Activated T-helper 2 cell treated with anti-CD3 and anti-CD28 coated beads, Interferon-gamma antibody, Interleukin-2, Interleukin-4, amounts not matched to agents 10 μg/mL and 5 μg/mL and 100 μg/mL, durations not matched to agents 14 hours and 24 hours and 36 hours (primary cell): ENCODE measurements around the gene SLC9A3. TPM values are rescaled to one million over a fixed set of nuclear protein-coding genes. Genes with fewer than 3 reads are reported as not detected.

Experiments used
- DNase-seq: peaks from one replicate; pipeline ENCODE4 v3.0.0; 2021; ENCODE audit warnings: low spot score
- H3K27ac Mint-ChIP-seq: one replicate; pipeline ENCODE4 v1.8.0; 2021; ENCODE audit warnings: mixed read lengths
- H3K27me3 Mint-ChIP-seq: one replicate; pipeline ENCODE4 v1.8.0; 2021; ENCODE audit warnings: low read depth, mixed read lengths
- H3K36me3 Mint-ChIP-seq: one replicate; pipeline ENCODE4 v1.8.0; 2021; ENCODE audit warnings: low read depth, mixed read lengths
- H3K4me1 Mint-ChIP-seq: one replicate; pipeline ENCODE4 v1.8.0; 2021; ENCODE audit warnings: low read depth, mixed read lengths
- H3K4me3 Mint-ChIP-seq: one replicate; pipeline ENCODE4 v1.8.0; 2021; ENCODE audit warnings: low read depth, mild to moderate bottlenecking, moderate library complexity, mixed read lengths
- H3K9me3 Mint-ChIP-seq: one replicate; pipeline ENCODE4 v1.8.0; 2021; ENCODE audit warnings: mixed read lengths
- intact Hi-C: fragments of 100-400 bp; cut with micrococcal nuclease; formaldehyde crosslinking; loops from one replicate; pipeline ENCODE4 v1.15.1; 2023
- total RNA-seq: library from RNA; stranded (reverse); gene quantifications from 2 replicates; pipeline ENCODE4 v1.2.3, GENCODE V29; 2022

The SLC9A3 gene
- total RNA-seq, 1 donor from 2014 or later, result 2.4 TPM

DNA sequence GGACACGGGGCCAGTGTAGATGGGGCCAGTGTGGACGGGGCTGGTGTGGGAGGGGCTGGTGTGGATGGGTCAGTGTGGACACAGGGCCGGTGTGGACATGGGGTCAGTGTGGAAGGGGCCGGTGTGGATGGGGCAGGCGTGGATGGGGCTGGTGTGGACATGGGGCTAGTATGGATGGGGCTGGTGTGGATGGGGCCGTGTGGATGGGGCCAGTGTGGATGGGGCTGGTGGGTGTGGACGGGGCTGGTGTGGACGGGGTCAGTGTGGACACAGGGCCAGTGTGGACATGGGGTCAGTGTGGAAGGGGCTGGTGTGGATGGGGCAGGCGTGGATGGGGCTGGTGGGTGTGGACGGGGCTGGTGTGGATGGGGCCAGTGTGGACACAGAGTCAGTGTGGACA, 23.8 kb downstream of the SLC9A3 start:
- Mint-ChIP-seq H3K9me3 (no peaks in the 10 kb centered on the region), H3K27ac (no peak overlapping the region), H3K4me3 (no peak overlapping the region), H3K4me1 (no peaks in the 10 kb centered on the region), H3K27me3 (peaks cover 5% of the 10 kb centered on the region), H3K36me3 (no peaks in the 10 kb centered on the region)
- no peak for DNase-seq
- intact Hi-C loops, result no loop called here

DNA sequence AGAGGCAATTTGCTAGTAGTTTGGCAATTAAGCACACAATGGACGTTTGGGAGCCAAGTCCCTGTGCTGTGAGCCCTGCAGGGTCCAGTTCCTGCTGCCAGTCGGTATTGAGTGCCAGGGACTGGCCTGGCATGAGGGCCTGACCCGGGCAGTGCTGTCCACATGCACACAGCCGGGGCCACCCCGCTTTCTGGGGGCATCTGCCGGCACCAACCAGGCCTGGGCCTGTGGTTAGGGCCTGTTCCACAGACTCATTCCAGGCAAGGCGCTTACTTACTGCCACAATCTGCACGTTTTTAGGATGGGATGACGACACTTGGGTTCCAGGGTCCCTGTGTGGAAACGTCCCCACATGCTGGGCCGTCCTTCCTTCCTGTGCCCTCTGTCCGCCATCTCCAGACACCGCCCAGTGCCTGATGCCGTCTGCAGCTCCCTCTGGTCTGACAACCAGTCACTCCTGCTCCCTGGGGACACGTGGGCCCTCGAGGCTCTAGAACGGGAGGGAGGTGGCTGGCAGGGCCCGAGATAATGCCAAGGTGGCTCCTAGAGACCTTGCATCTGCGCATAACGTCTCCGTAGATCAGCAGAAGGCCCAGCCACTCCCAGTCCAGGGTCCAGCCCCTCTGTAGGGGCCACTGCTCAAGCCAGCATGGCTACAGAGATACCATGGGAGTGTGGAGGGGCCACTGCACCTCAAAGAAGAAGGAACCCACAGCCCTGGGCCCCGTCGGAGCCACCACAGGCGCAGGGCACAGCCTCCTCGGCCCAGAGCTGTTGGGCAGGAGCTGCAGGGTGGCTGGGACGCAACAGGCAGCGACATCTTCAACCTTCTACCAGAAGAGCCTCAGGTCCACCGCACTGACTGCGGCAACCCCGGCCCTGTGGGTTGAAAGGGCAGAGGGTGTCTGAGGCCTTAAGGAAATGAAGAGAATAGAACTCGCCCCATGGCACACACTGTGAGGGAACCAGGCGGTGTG, 24.7 kb downstream of the SLC9A3 start:
- H3K27me3 Mint-ChIP-seq, result peaks cover 5% of the 10 kb centered on the region
- H3K9me3 Mint-ChIP-seq, result no peaks in the 10 kb centered on the region
- intact Hi-C loops, result no loop called here

GRCh38 chr5:497871-498509, 26.3 kb downstream of the SLC9A3 start:
- H3K27ac Mint-ChIP-seq, result no peak overlapping the region
- H3K27me3 Mint-ChIP-seq, result peaks cover 4% of the 10 kb centered on the region
- H3K36me3 Mint-ChIP-seq, result no peaks in the 10 kb centered on the region
- intact Hi-C loops, result no loop called here
- no peak overlapping the region for H3K4me3 Mint-ChIP-seq
- DNase-seq, result no peak
- H3K4me1 Mint-ChIP-seq, result no peaks in the 10 kb centered on the region
- no peaks in the 10 kb centered on the region for H3K9me3 Mint-ChIP-seq

More for the DNA sequence above, 24.7 kb downstream of the SLC9A3 start:
- Mint-ChIP-seq H3K4me1 (no peaks in the 10 kb centered on the region), H3K36me3 (no peaks in the 10 kb centered on the region), H3K27ac (no peak overlapping the region), H3K4me3 (no peak overlapping the region)
- no peak for DNase-seq

GRCh38 chr5:497090-497700, 27.1 kb downstream of the SLC9A3 start:
- Mint-ChIP-seq H3K27me3 (no peaks in the 10 kb centered on the region), H3K36me3 (no peaks in the 10 kb centered on the region), H3K4me3 (no peak overlapping the region), H3K9me3 (no peaks in the 10 kb centered on the region), H3K27ac (no peak overlapping the region), H3K4me1 (no peaks in the 10 kb centered on the region)
- DNase-seq, result no peak
- intact Hi-C loops, result no loop called here

DNA sequence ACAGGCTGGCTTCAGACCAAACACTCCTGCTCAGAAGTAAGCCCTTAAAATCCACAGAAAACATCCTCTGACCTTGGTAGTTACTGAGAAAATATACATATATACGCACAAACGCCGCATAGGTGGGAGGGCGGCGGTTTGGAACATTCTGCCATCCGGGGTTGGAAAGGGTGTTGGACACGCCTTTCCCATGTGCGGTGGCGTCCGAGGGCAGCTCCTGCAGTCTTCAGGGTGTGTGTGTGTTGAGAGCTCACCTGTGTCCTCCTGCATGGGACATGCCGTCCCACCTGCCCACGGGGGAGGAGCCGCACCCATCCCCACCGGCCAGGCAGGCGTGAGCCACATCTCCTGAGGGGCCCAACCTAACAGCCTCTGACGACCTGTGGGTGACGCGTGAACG, 28.2 kb downstream of the SLC9A3 start:
- Mint-ChIP-seq H3K36me3 (no peaks in the 10 kb centered on the region), H3K9me3 (no peaks in the 10 kb centered on the region), H3K27ac (no peak overlapping the region), H3K4me1 (no peaks in the 10 kb centered on the region), H3K4me3 (no peak overlapping the region), H3K27me3 (no peaks in the 10 kb centered on the region)
- no peak for DNase-seq
- intact Hi-C loops, result no loop called here

DNA sequence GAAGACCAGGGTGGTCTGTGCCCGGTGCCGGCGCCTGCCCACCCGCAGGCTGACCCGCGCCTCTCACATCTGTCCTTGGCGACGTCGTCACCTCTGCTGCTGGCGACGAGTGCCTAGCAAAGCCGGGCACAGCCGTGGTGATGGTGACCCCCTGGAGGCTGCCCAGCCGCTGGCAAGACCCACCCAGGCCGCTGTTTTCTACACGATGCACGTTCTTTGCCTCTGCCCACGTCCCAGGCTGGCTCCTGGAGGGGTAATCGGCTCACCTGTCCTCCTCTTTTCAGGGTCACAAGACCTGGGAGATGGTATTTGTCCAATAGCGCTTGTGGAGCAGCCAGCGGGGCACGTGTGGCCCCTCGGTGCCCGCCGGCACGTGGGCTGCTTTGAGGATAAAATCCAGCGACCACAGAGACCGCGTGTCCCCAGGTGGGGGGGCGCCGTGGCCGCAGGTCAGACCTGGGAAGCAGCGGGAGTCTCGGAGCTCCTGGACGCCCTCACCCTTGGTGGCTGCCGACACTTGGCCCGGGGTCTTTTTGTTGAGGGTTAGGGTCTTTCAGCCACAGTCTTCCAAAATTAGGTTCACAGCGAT, 29.5 kb downstream of the SLC9A3 start:
- H3K36me3 Mint-ChIP-seq, result no peaks in the 10 kb centered on the region
- no peaks in the 10 kb centered on the region for H3K4me1 Mint-ChIP-seq
- intact Hi-C loops, result no loop called here
- DNase-seq, result no peak
- no peaks in the 10 kb centered on the region for H3K27me3 Mint-ChIP-seq
- no peak overlapping the region for H3K4me3 Mint-ChIP-seq
- H3K27ac Mint-ChIP-seq, result no peak overlapping the region
- H3K9me3 Mint-ChIP-seq, result no peaks in the 10 kb centered on the region

GRCh38 chr5:493758-494157, 30.5 kb downstream of the SLC9A3 start:
- Mint-ChIP-seq H3K4me3 (no peak overlapping the region), H3K4me1 (no peaks in the 10 kb centered on the region), H3K27ac (no peak overlapping the region), H3K36me3 (no peaks in the 10 kb centered on the region), H3K9me3 (no peaks in the 10 kb centered on the region), H3K27me3 (no peaks in the 10 kb centered on the region)
- DNase-seq, result no peak
- intact Hi-C loops, result no loop called here

DNA sequence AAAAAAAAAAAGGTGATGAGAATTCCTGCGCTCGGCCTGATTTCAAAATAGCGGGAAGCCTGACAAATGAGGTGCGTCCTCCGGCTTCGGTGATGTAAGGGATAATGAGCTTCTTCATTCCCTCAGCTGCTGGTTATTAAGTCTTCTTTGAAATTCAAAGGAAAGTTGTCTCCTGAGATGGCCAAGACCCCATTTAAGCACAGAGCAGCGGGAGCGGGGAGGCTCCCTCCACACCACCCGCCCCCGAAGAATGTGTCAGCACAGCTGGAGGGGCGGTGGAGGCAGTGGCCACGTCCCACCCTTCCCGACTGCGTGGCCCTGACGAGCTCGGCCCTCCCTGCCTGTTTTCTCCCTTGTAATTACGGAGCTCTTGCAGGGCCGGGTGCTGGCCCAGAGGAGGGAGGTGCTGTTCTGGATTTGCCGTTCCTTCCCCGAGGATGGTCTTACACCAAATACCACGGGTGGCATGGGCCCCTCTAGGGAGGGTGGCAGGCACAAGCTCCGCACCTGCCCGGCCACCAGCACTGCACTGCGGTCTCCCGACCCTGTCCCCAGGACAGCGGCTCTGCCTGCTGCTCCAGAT, 31.0 kb downstream of the SLC9A3 start:
- no peaks in the 10 kb centered on the region for H3K36me3 Mint-ChIP-seq

GRCh38 chr5:492314-492893, 31.8 kb downstream of the SLC9A3 start:
- H3K36me3 Mint-ChIP-seq, result no peaks in the 10 kb centered on the region
- no peaks in the 10 kb centered on the region for H3K4me1 Mint-ChIP-seq
- intact Hi-C loops, result no loop called here

More for the DNA sequence above, 31.0 kb downstream of the SLC9A3 start:
- Mint-ChIP-seq H3K4me1 (no peaks in the 10 kb centered on the region), H3K27me3 (no peaks in the 10 kb centered on the region), H3K4me3 (no peak overlapping the region), H3K27ac (no peak overlapping the region), H3K9me3 (no peaks in the 10 kb centered on the region)
- intact Hi-C loops, result no loop called here
- DNase-seq, result no peak

GRCh38 chr5:491856-492155, 32.4 kb downstream of the SLC9A3 start:
- intact Hi-C loops, result no loop called here
- no peak for DNase-seq
- H3K9me3 Mint-ChIP-seq, result no peaks in the 10 kb centered on the region
- H3K27ac Mint-ChIP-seq, result no peak overlapping the region
- no peaks in the 10 kb centered on the region for H3K36me3 Mint-ChIP-seq
- no peak overlapping the region for H3K4me3 Mint-ChIP-seq
- H3K4me1 Mint-ChIP-seq, result no peaks in the 10 kb centered on the region
- H3K27me3 Mint-ChIP-seq, result no peaks in the 10 kb centered on the region

More at GRCh38 chr5:492314-492893, 31.8 kb downstream of the SLC9A3 start:
- Mint-ChIP-seq H3K9me3 (no peaks in the 10 kb centered on the region), H3K27me3 (no peaks in the 10 kb centered on the region), H3K4me3 (no peak overlapping the region), H3K27ac (no peak overlapping the region)
- no peak for DNase-seq

- intact Hi-C loops, result no loop called here
- Mint-ChIP-seq H3K4me3 (no peak overlapping the region), H3K27me3 (no peaks in the 10 kb centered on the region), H3K36me3 (no peaks in the 10 kb centered on the region), H3K9me3 (no peaks in the 10 kb centered on the region), H3K27ac (no peak overlapping the region), H3K4me1 (no peaks in the 10 kb centered on the region)
- DNase-seq, result no peak
Observed at GRCh38 chr5:491119-491855, 33.0 kb downstream of the SLC9A3 start.
